Measurements from ENCODE around the gene HTR2B.
"Not testable (repeated sequence)": the region's sequence is repeated elsewhere in the genome, so short reads cannot be mapped to it uniquely, and the experiment has no call there.

Gene HTR2B

GRCh38 chr2:231124838-231125568, at the start of gene HTR2B:
Gene HTR2B, minus strand, starts transcription at chr2:231125042. Its CDS starts 1,278 bp downstream, at chr2:231123764.
- DNase-seq (ENCODE audit: low read depth), result no peak

- no peak for DNase-seq (ENCODE audit: low read depth)
These were observed 49.4 kb upstream of the HTR2B start for GRCh38 chr2:231174211-231174651.

GRCh38 chr2:231172025-231172424, 47.2 kb upstream of the HTR2B start:
- DNase-seq (ENCODE audit: low read depth), result no peak

- no peak for DNase-seq (ENCODE audit: low read depth)
These were observed 45.2 kb upstream of the HTR2B start for GRCh38 chr2:231170055-231170454.

GRCh38 chr2:231169488-231169887, 44.6 kb upstream of the HTR2B start:
- DNase-seq (ENCODE audit: low read depth), result no peak

- DNase-seq (ENCODE audit: low read depth), result no peak
These were observed 43.8 kb upstream of the HTR2B start for GRCh38 chr2:231168460-231169139.

- no peak for DNase-seq (ENCODE audit: low read depth)
These were observed 43.1 kb upstream of the HTR2B start for GRCh38 chr2:231167745-231168459.

- no peak for DNase-seq (ENCODE audit: low read depth)
These were observed 38.7 kb upstream of the HTR2B start for GRCh38 chr2:231163414-231164095.

- no peak for DNase-seq (ENCODE audit: low read depth)
These were observed 38.2 kb upstream of the HTR2B start for GRCh38 chr2:231163011-231163410.

- DNase-seq (ENCODE audit: low read depth), result no peak
These were observed 37.1 kb upstream of the HTR2B start for GRCh38 chr2:231161877-231162329.

- DNase-seq (ENCODE audit: low read depth), result no peak
These were observed 36.5 kb upstream of the HTR2B start for GRCh38 chr2:231161252-231161839.

GRCh38 chr2:231160701-231161100, 35.9 kb upstream of the HTR2B start:
- no peak for DNase-seq (ENCODE audit: low read depth)

- no peak for DNase-seq (ENCODE audit: low read depth)
These were observed 34.5 kb upstream of the HTR2B start for GRCh38 chr2:231159306-231159705.

GRCh38 chr2:231152800-231153557, 28.1 kb upstream of the HTR2B start:
- DNase-seq (ENCODE audit: low read depth), result no peak

- DNase-seq (ENCODE audit: low read depth), result no peak
These were observed 21.8 kb upstream of the HTR2B start for GRCh38 chr2:231146665-231147064.

GRCh38 chr2:231144896-231145295, 20.1 kb upstream of the HTR2B start:
- no peak for DNase-seq (ENCODE audit: low read depth)

GRCh38 chr2:231140808-231141207, 16.0 kb upstream of the HTR2B start:
- DNase-seq (ENCODE audit: low read depth), result not testable (repeated sequence)

GRCh38 chr2:231139796-231140195, 15.0 kb upstream of the HTR2B start:
- DNase-seq (ENCODE audit: low read depth), result no peak

- no peak for DNase-seq (ENCODE audit: low read depth)
These were observed 13.9 kb upstream of the HTR2B start for GRCh38 chr2:231138699-231139098.

- DNase-seq (ENCODE audit: low read depth), result no peak
These were observed 10.2 kb upstream of the HTR2B start for GRCh38 chr2:231134910-231135655.
